ENCODE measurements around the gene PIWIL4. TPM values are rescaled to one million over a fixed set of nuclear protein-coding genes. Genes with fewer than 3 reads are reported as not detected.

Gene PIWIL4
- total RNA-seq, 2 donors from 2014 or later, result 6.3 to 6.7 TPM

DNA sequence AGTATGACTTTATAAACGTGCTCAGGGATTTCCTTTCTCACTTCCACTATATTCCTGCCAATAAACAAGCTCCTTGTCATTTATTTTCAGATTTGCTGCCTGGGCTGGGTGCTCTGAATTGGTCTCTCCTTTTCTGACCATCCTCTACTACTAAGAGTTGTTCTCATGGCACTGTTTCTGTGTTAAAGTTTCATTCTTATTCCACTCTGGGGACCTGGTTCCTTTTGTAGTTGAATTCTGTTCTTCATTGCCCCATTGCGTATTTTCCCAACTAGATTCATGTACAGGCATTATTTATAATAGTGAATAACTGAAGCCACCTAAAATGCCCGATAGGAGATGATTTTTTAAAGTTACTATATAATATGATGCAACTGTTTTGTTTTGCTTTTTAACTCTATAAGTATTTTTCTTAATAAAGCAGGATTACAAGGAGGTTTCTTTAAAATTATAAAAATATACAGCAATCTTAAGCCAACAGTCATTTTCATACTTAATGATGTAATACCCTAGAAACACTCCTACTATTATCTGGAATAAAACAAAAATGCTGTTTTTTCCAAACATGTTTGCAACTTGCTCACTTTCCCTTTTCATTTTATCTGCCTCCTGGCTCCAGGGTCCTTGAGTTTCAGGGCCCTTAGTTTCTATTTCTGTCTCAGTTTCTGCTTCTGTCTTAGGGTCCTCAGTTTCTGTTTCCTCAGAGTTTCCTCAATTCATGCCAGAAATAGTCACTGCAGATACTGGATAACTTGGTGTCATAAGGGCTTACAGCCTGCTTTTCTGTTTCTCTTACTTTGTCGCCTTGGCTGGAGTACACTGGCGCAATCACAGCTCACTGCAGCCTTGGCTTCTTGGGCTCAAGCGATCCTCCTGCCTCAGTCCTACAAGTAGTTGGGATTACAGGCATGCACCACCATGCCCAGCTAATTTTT, 33.2 kb upstream of the PIWIL4 start:
- TF ChIP-seq, protein P1, sequence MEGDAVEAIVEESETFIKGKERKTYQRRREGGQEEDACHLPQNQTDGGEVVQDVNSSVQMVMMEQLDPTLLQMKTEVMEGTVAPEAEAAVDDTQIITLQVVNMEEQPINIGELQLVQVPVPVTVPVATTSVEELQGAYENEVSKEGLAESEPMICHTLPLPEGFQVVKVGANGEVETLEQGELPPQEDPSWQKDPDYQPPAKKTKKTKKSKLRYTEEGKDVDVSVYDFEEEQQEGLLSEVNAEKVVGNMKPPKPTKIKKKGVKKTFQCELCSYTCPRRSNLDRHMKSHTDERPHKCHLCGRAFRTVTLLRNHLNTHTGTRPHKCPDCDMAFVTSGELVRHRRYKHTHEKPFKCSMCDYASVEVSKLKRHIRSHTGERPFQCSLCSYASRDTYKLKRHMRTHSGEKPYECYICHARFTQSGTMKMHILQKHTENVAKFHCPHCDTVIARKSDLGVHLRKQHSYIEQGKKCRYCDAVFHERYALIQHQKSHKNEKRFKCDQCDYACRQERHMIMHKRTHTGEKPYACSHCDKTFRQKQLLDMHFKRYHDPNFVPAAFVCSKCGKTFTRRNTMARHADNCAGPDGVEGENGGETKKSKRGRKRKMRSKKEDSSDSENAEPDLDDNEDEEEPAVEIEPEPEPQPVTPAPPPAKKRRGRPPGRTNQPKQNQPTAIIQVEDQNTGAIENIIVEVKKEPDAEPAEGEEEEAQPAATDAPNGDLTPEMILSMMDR (IDR thresholded peaks at IDR 0.05), result no peak
- Histone ChIP-seq H3K36me3 (no peaks in the 10 kb centered on the region), H3K9ac (ENCODE audit: low read depth in 2 of 2, low read length in 2 of 2) (no peak overlapping the region), H3K9me3 (no peaks in the 10 kb centered on the region), H3K27ac (no peak overlapping the region), H3K27me3 (no peaks in the 10 kb centered on the region), H3K4me3 (no peak overlapping the region), H3K4me1 (peaks cover 8% of the 10 kb centered on the region)
- intact Hi-C loops (cut with DNase I), result no loop called here
- no peak for DNase-seq

- no peak for DNase-seq
- TF ChIP-seq, protein P1 (IDR thresholded peaks at IDR 0.05), result no peak
- H3K9ac ChIP-seq (ENCODE audit: low read depth in 2 of 2, low read length in 2 of 2), result peak overlapping the region in 1 of 2 donors; percentile 59
- no peaks in the 10 kb centered on the region for H3K36me3 ChIP-seq
- no peaks in the 10 kb centered on the region for H3K27me3 ChIP-seq
- peaks cover 8% of the 10 kb centered on the region for H3K4me1 ChIP-seq
- H3K4me3 ChIP-seq, result no peak overlapping the region
- H3K9me3 ChIP-seq, result no peaks in the 10 kb centered on the region
- intact Hi-C loops (cut with DNase I), result no loop called here
- peak overlapping the region; percentile 68 for H3K27ac ChIP-seq
These were observed 30.8 kb upstream of the PIWIL4 start for GRCh38 chr11:94536386-94536785.

DNA sequence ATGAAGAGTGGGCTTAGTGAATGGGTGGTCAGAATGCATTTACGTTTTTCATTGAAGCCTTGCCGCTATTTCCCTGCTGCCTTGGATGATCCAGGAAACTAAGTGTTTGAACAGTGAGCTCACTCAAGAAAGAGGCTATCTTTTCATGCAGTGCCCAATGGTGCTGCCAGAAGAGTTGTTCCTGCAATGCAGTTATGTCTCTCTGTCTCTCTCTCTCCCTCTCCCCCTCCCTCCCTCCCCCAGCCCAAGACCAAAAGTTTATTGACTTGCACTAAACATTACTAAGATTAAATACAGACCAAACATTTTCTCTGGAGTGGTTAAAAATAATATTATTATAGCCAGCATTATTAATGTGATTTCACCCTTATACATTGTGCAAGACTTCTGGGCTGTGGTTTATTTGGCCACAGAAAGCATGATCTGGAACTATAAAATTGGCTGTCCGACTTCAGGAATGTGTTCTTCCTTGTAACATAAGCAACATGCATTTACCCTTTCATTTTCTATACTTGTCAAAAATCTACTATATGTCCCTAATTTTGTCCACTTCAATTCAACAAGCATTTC, 30.1 kb upstream of the PIWIL4 start:
- Histone ChIP-seq H3K4me1 (peaks cover 8% of the 10 kb centered on the region), H3K9me3 (no peaks in the 10 kb centered on the region), H3K9ac (ENCODE audit: low read depth in 2 of 2, low read length in 2 of 2) (peak overlapping the region in 1 of 2 donors; percentile 59), H3K27ac (peak overlapping the region; percentile 68), H3K4me3 (no peak overlapping the region), H3K36me3 (no peaks in the 10 kb centered on the region), H3K27me3 (no peaks in the 10 kb centered on the region)
- intact Hi-C loops (cut with DNase I), result no loop called here
- TF ChIP-seq, protein P1 (IDR thresholded peaks at IDR 0.05), result no peak
- peak; percentile 47 for DNase-seq

GRCh38 chr11:94539420-94539819, 27.7 kb upstream of the PIWIL4 start:
- Histone ChIP-seq H3K9me3 (no peaks in the 10 kb centered on the region), H3K4me1 (peaks cover 4% of the 10 kb centered on the region), H3K27me3 (no peaks in the 10 kb centered on the region), H3K36me3 (no peaks in the 10 kb centered on the region), H3K9ac (ENCODE audit: low read depth in 2 of 2, low read length in 2 of 2) (peak overlapping the region in 1 of 2 donors; percentile 77), H3K27ac (peak overlapping the region; percentile 78), H3K4me3 (no peak overlapping the region)
- TF ChIP-seq, protein P1 (IDR thresholded peaks at IDR 0.05), result no peak
- intact Hi-C loops (cut with DNase I), result no loop called here
- DNase-seq, result peak; percentile 71

DNA sequence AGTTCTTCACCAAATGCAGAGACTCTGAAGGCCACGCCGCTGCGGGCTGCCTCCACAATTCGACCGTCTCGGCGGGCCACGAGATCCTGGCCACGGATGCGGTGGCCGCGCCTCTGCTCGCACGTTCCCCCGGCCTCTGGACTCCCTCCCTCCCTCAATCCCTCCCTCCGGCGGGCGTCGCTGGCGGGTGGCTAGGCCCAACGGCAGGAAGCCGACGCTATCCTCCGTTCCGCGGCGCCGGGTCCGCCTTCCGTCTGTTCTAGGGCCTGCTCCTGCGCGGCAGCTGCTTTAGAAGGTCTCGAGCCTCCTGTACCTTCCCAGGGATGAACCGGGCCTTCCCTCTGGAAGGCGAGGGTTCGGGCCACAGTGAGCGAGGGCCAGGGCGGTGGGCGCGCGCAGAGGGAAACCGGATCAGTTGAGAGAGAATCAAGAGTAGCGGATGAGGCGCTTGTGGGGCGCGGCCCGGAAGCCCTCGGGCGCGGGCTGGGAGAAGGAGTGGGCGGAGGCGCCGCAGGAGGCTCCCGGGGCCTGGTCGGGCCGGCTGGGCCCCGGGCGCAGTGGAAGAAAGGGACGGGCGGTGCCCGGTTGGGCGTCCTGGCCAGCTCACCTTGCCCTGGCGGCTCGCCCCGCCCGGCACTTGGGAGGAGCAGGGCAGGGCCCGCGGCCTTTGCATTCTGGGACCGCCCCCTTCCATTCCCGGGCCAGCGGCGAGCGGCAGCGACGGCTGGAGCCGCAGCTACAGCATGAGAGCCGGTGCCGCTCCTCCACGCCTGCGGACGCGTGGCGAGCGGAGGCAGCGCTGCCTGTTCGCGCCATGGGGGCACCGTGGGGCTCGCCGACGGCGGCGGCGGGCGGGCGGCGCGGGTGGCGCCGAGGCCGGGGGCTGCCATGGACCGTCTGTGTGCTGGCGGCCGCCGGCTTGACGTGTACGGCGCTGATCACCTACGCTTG, 23.2 kb upstream of the PIWIL4 start, which contains the start of gene FUT4:
TSS of gene FUT4 (plus strand) at position 227 of the 951 bp plus-strand sequence. CDS start at position 440, 213 bp downstream.
- H3K27me3 ChIP-seq, result no peaks in the 10 kb centered on the region
- H3K9ac ChIP-seq (ENCODE audit: low read depth in 2 of 2, low read length in 2 of 2), result peak within 1 kb of the TSS; percentile 94 to 97
- peak within 1 kb of the TSS; percentile 61 for H3K4me3 ChIP-seq
- no peaks in the 10 kb centered on the region for H3K36me3 ChIP-seq
- H3K27ac ChIP-seq, result peak within 1 kb of the TSS; percentile 99
- intact Hi-C loops (cut with DNase I), result no loop called here
- H3K4me1 ChIP-seq, result no peaks in the 10 kb centered on the region
- TF ChIP-seq, protein P1 (IDR thresholded peaks at IDR 0.05), result no peak
- DNase-seq, result peak; percentile 93
- no peaks in the 10 kb centered on the region for H3K9me3 ChIP-seq

Measured in colonic mucosa (tissue), 4 donors.